WERI-Rb-1 (cell line): ENCODE results near the gene PSG3.
"Not testable (repeated sequence)": the region's sequence is repeated elsewhere in the genome, so short reads cannot be mapped to it uniquely, and the experiment has no call there.

ENCODE experiments used
- DNase-seq: peaks from one replicate; pipeline ENCODE4 v3.0.0-alpha.2; 2020
- H3K27ac ChIP-seq: fragments of 250-450 bp; sonication (Bioruptor Pico); 2 replicates; pipeline ENCODE4 v1.5.1; 2020; ENCODE audit warnings: mild to moderate bottlenecking, moderate library complexity
- H3K27me3 ChIP-seq: fragments of 250-450 bp; sonication (Bioruptor Pico); 2 replicates; pipeline ENCODE4 v1.5.1; 2021; ENCODE audit warnings: mild to moderate bottlenecking, low read depth, moderate library complexity; ENCODE audit not compliant: insufficient read depth, severe bottlenecking
- H3K36me3 ChIP-seq: fragments of 250-450 bp; sonication (Bioruptor Pico); 2 replicates; pipeline ENCODE4 v1.5.1; 2020; ENCODE audit warnings: mild to moderate bottlenecking, moderate library complexity
- H3K4me3 ChIP-seq: 2 replicates; pipeline ENCODE4 v1.5.1; 2011; ENCODE audit warnings: low read depth, mild to moderate bottlenecking, control low read depth, low read length
- H3K9me3 ChIP-seq: fragments of 250-450 bp; sonication (Bioruptor Pico); 2 replicates; pipeline ENCODE4 v1.5.1; 2021; ENCODE audit warnings: mild to moderate bottlenecking, moderate library complexity; ENCODE audit not compliant: severe bottlenecking
- CTCF ChIP-seq: IDR thresholded peaks from 2 replicates; pipeline ENCODE4 v1.5.1; 2011; ENCODE audit warnings: low read depth, mild to moderate bottlenecking, control low read depth, inconsistent platforms, low read length

The PSG3 gene

GRCh38 chr19:42740381-42740780, at the start of gene PSG3:
Gene PSG3, minus strand, starts transcription at chr19:42740481. Its CDS starts 97 bp downstream, at chr19:42740384.
- H3K36me3 ChIP-seq, DNase-seq, H3K27ac ChIP-seq, H3K4me3 ChIP-seq, H3K9me3 ChIP-seq, H3K27me3 ChIP-seq: not testable (repeated sequence)

- not testable (repeated sequence) for DNase-seq
These were observed 48.5 kb upstream of the PSG3 start for GRCh38 chr19:42788766-42789165.

GRCh38 chr19:42787766-42788165, 47.5 kb upstream of the PSG3 start:
- not testable (repeated sequence) for H3K4me3 ChIP-seq, H3K9me3 ChIP-seq, DNase-seq, H3K27me3 ChIP-seq, H3K36me3 ChIP-seq, H3K27ac ChIP-seq

More at GRCh38 chr19:42788766-42789165, 48.5 kb upstream of the PSG3 start:
- H3K27ac ChIP-seq, H3K9me3 ChIP-seq, H3K27me3 ChIP-seq, H3K36me3 ChIP-seq, H3K4me3 ChIP-seq: not testable (repeated sequence)

DNA sequence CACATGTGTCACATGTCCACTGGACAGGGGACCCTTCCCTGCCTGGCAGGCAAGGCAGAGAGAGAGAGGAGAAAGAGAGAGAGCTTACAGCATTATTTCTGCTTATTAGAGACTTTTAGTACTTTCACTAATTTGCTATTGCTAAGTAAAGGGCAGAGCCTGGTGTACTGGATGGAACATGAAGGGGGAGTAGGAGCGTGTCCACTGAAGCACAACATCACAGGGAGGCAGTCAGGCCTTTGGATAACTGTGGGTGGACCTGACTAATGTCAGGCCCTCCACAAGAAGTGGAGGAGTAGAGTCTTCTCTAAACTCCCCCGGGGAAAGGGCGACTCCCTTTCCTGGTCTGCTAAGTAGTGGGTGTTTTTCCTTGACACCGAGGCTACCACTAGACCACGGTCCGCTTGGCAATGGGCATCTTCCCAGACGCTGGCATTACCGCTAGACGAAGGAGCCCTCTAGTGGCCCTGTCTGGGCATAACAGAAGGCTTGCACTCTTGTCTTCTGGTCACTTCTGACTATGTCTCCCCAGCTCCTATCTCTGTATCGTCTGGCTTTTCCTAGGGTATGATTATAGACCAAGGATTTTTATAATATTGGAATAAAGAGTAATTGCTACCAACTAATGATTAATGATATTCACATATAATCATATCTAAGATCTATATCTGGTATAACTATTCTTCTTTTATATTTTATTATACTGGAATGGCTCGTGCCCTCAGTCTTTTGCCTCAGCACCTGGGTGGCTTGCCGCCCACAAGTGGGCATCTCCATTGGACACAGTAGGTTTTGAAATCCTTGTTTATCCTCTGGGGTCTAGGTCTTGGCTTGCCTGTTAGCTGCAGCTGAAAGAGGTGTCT, 36.7 kb upstream of the PSG3 start:
- not testable (repeated sequence) for H3K27ac ChIP-seq, H3K36me3 ChIP-seq, H3K9me3 ChIP-seq, H3K4me3 ChIP-seq
- H3K27me3 ChIP-seq, result peaks cover 13% of the 10 kb centered on the region
- DNase-seq, result peak; percentile 52
- TF ChIP-seq CTCF, result peak; percentile 73

- DNase-seq, H3K9me3 ChIP-seq, H3K4me3 ChIP-seq, H3K36me3 ChIP-seq, H3K27ac ChIP-seq: not testable (repeated sequence)
- H3K27me3 ChIP-seq, result peaks cover 13% of the 10 kb centered on the region
These were observed 34.4 kb upstream of the PSG3 start for GRCh38 chr19:42774510-42775158.

- TF ChIP-seq CTCF, result 0 out of 2 replicates have a peak, but pooled peaks have one; percentile 1
- not testable (repeated sequence) for H3K4me3 ChIP-seq, H3K9me3 ChIP-seq, H3K27ac ChIP-seq, H3K36me3 ChIP-seq, H3K27me3 ChIP-seq
- DNase-seq, result peak; percentile 7
These were observed 27.0 kb upstream of the PSG3 start for GRCh38 chr19:42767319-42767718.

- not testable (repeated sequence) for H3K27me3 ChIP-seq, DNase-seq, H3K27ac ChIP-seq, H3K36me3 ChIP-seq, H3K4me3 ChIP-seq, H3K9me3 ChIP-seq
These were observed 26.6 kb upstream of the PSG3 start for GRCh38 chr19:42766871-42767270.

GRCh38 chr19:42764836-42765235, 24.6 kb upstream of the PSG3 start:
- H3K9me3 ChIP-seq, result no peaks in the 10 kb centered on the region
- H3K36me3 ChIP-seq, result no peaks in the 10 kb centered on the region
- no peak for DNase-seq
- H3K4me3 ChIP-seq, result no peak overlapping the region
- peaks cover 3% of the 10 kb centered on the region for H3K27me3 ChIP-seq
- no peak for TF ChIP-seq CTCF
- no peak overlapping the region for H3K27ac ChIP-seq
